Measurements from ENCODE around the gene BCAS3.
A peak's percentile ranks its signal among the peaks of the same experiment; 100 is the strongest.
"Not testable (repeated sequence)": the region's sequence is repeated elsewhere in the genome, so short reads cannot be mapped to it uniquely, and the experiment has no call there.

The BCAS3 gene

GRCh38 chr17:60677308-60678117 is at the start of gene BCAS3:
Gene BCAS3 (plus strand): TSS chr17:60677851.
- peak; percentile 99 for DNase-seq

DNA sequence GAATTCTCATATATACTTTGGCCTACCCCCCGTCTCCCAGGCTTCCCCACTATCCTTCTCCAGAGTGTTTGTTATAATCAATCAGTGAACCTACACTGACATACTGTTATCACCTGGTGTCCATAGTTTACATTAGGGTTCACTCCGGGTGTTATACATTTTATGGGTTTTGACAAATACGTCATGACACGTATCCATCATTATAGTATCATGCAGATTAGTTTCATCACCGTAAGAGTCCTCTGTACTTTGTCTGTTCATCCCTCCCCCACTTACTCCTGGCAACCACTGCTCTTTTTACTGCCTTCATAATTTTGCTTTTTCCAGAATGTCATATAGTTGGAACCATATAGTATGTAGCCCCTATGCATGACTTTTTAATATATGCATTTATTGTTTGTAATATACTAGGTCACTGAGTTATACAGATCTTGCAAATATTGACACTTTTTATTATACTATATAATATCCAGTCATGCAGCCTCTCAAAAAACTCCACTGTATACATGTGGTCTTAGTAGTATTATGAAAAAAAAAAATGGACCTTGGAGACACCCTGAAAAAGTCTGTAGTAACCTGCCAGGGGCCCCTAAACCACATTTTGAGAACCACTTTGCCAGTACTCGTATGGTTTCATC is 49.3 kb upstream of the BCAS3 start:
- no peak for DNase-seq

DNA sequence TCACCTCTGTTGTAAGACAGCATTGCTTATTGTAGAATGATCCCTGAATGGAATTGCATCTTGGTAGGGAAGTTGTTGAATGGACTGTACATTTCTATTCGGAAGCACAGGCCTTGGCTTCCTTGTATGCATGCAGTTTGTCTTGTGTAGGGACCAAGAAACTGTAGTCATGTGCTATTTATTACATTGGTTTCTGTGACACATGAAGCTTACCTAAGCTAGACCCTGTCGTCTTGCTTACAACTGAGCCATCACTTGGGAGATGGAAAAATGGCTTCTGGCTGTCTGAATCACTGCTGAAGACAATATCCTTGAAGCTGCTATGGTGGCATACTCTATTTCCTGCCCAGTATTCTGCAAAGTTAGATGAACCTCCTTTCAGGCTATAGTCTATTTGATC is 48.5 kb upstream of the BCAS3 start:
- DNase-seq, result no peak

- DNase-seq, result no peak
Measured at GRCh38 chr17:60630352-60630751, 47.3 kb upstream of the BCAS3 start.

GRCh38 chr17:60631119-60631518 is 46.5 kb upstream of the BCAS3 start:
- DNase-seq, result no peak

DNA sequence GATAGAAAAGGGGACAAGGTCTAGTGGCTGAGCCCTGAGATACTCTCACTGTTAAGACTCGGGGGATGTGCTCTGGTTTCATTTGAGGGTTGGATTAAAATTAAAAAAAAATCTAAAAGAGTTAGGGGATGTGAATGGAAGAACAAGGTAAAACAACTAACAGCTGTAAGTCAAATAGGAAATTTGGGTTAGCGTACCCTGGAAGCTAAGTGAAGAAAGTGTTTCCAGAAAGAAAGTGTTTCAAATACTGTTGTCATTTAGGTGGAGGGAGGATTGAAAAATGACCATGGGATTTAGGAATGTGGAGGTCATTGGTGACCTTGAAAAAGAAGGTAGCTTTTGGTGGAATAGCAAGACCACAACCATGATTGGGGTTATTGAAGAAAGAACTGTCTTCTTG is 40.0 kb upstream of the BCAS3 start:
- no peak for DNase-seq

- no peak for DNase-seq
Measured at GRCh38 chr17:60639019-60639330, 38.7 kb upstream of the BCAS3 start.

DNA sequence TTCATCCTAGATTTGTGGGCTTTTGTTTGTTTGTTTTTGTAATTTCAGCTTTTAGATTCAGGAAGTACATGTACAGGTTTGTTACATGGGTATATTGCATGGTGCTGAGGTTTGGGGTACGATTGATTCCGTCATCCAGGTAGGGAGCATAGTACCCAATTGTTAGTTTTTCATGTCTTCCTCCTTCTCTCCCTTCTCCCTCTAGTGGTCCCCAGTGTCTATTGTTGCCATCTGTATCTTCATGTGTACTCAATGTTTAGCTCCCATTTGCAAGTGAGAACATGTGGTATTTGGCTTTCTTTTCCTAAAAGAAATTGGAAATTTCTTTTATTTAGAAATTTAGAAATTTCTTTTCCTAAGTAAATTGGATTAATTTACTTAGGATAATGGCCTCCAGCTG is 37.1 kb upstream of the BCAS3 start:
- peak; percentile 10 for DNase-seq

GRCh38 chr17:60641126-60641525 is 36.5 kb upstream of the BCAS3 start:
- no peak for DNase-seq

DNA sequence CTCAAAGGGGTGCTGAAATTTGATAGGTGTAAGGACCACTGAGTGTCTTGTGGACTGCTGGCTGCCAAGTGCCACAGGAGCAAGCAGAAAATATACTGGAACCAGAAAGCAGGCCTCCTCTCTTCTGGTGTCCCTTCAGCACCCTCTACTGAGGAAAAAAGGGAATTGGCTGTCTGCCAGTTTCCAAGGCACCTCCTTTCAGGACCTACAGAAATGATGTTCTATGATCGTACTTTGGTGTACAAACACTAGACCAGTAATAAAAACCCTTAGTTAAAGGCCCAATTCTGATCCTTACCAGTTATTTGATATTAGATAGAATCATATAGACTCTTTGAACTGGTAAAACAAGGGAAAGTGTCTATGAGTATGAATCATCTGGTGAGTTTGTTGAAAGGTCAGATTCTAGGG is 35.8 kb upstream of the BCAS3 start:
- peak; percentile 91 for DNase-seq

DNA sequence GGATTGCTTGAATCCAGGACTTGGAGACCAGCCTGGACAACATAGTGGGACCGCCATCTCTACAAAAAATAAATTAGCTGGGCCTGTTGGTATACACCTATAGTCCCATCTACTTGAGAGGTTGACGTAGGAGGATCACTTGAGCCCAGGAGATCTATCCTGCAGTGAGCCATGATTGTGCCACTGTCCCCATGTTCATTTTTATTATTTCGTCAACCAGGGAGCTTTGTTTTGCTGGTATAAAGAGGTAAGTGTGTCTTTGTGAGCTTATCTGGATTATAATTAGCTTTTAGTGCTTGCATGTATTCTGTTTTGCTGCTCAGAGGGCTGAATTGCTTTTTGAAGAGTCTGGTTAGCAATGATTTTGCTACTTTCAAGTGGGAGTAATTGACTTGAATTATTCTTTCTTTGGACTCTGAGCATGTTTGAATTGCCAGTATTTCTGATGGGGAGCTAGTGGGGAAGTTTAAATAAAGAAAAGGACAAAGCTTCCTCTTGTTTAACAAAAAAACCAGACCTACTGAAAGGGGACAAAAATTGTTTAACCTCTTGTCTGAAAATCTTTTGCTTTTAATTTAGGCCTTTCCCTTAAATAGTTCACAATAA is 31.6 kb upstream of the BCAS3 start:
- DNase-seq, result no peak

GRCh38 chr17:60646701-60647100 is 30.9 kb upstream of the BCAS3 start:
- no peak for DNase-seq

GRCh38 chr17:60647705-60648104 is 29.9 kb upstream of the BCAS3 start:
- DNase-seq, result no peak

DNA sequence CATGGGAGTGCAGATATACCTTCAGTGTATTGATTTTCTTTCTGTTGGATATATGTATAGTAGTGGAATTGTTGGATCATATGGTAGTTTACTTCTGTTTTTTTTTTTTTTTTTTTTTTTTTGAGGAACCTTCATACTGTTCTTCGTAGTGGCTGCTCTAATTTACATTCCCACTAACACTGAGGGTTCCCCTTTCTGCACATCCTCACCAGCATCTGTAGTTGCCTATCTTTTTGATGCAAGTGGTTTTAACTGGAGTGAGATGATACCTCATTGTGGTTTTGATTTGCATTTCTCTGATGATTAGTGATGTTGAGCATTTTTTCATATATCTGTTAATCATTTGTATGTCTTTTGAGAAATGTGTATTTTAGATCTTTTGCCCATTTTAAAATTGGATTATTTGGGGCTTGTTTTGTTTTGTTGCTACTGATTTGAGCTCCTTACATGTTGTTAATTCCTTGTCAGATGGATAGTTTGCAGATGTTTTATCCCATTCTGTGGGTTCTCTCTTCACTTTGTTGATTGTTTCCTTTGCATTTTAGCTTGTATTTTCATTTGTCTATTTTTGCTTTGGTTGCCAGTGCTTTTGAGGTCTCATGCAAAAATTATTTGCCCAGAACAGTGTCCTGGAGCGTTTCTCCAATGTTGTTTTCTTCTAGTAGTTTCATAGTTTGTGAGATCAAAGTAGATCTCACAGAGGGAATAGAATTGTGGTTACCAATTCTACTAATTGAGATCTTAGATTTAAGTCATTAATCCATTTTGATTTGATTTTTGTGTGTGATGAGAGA is 25.0 kb upstream of the BCAS3 start:
- DNase-seq, result no peak

GRCh38 chr17:60653569-60653968 is 24.1 kb upstream of the BCAS3 start:
- DNase-seq, result no peak

DNA sequence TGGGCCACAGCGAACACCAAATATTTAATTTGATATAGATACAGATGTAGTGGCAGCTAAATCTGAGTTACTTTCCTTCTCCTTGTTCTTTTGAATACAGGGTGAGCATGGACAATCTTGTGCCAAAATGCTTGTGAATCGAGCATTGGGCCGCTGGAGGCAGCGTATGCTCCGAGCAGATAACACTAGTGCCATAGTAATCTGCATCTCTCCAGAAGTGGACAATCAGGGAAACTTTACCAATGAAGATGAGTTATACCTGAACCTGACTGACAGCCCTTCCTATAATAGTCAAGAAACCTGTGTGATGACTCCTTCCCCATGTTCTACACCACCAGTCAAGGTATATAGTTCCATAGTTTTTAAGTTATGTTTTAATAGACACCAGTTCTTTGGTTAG is 21.2 kb upstream of the BCAS3 start:
- DNase-seq, result no peak

DNA sequence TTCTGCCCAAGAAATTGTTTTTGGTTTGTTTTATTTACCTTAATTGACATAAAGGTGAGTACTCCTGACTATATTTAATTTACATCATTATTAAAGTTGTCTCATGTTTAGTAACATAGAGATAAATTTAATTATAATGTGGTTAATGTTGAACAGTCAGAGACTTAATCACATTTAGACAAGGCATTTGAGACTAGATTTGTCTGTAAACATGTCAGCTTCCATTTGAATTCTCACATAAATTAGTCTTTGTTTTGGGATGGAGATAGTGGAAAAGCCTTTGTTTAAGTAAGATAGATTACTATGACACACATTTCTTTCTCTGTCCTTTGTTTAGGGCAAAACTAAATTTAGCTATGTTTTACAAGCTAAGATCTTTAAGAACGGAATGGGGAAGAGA is 18.5 kb upstream of the BCAS3 start:
- no peak for DNase-seq

DNA sequence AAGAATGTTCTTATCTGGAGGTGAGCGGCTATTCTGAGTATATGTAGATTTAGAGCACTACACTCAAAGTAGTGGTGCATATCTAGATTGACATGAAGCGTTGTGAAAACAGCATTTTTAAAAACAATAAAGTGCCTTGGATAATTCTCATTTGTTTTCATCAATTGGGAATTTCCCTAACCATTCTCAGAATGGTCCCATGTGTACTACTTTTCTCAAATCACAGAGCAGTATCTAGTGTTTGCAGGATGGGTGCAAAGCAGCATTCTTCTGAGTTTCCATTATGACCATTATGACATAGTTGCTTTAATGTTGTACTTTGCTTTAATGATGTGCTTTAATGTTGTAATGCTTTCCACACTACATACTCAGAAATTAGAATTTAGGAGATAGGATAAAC is 16.2 kb upstream of the BCAS3 start:
- DNase-seq, result no peak

- DNase-seq, result no peak
Measured at GRCh38 chr17:60664022-60664421, 13.6 kb upstream of the BCAS3 start.

- DNase-seq, result no peak
Measured at GRCh38 chr17:60665602-60666001, 12.0 kb upstream of the BCAS3 start.

- DNase-seq, result not testable (repeated sequence)
Measured at GRCh38 chr17:60668741-60669140, 8.9 kb upstream of the BCAS3 start.

GRCh38 chr17:60671482-60671881 is 6.2 kb upstream of the BCAS3 start:
- DNase-seq, result no peak

DNA sequence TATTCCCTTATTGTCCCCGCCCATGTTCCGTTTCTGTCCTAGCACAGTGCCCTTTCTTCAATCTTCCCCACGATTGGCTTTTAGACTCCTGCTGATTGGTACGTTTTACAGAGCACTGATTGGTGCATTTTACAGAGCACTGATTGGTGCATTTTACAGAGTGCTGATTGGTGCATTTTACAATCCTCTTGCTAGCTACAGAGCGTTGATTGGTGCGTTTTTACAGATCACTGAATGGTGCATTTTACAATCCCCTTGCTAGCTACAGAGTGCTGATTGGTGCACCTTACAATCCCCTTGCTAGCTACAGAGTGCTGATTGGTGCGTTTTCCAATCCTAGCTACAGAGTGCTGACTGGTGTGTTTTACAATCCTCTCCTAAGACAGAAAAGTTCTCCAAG is 3.0 kb upstream of the BCAS3 start:
- not testable (repeated sequence) for DNase-seq

DNA sequence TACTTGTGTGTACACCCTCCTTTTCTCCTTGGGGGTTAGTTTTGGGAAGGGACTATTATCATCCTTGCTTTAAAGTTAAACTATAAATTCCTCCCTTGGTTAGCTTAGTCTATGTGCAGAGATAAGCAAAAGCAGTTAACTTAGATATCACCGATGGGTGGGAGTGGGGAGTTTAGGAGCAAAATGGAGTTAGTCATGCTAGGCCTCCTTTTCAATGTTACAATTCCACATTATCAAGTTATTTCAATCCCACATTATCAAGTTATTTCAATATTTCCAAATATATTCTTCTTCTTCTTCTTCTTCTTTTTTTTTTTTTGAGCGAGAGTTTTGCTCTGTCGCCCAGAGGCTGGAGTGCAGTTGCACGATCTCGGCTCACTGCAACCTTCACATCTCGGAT is 1.7 kb upstream of the BCAS3 start:
- no peak for DNase-seq

Data from eye (tissue), 1 donor.